ENCODE data around the gene MT1A.

GRCh38 chr16:56667581-56668571 is 29.4 kb downstream of the MT1A start, which contains the start of gene MT1G:
- no peak for TF ChIP-seq CTCF (IDR thresholded peaks at IDR 0.05)
- no peak for TF ChIP-seq POLR2A (IDR thresholded peaks at IDR 0.05)
